HEK293T (cell line): ENCODE data around the gene GKN2.

Experiments used
- CTCF ChIA-PET: fragments of 350-600 bp; formaldehyde crosslinking; extraction: SDS; loops from one replicate; lab custom pipeline; 2021; ENCODE audit warnings: antibody characterized with exemption, inconsistent platforms; lab: Yijun Ruan, JAX
- POLR2A ChIA-PET: fragments of 350-600 bp; formaldehyde crosslinking; extraction: SDS; loops from one replicate; lab custom pipeline; 2020; ENCODE audit warnings: antibody characterized with exemption, inconsistent platforms; lab: Yijun Ruan, JAX
- DNase-seq: peaks from one replicate; pipeline ENCODE4 v3.0.0; 2012; ENCODE audit warnings: mixed read lengths; ENCODE audit errors: extremely low spot score
- ARNT ChIP-seq: fragments of 450-650 bp; IDR thresholded peaks from 2 replicates; pipeline ENCODE4 v1.6.1; 2017; ENCODE audit warnings: mild to moderate bottlenecking
- BHLHE40 ChIP-seq: fragments of 450-650 bp; IDR thresholded peaks from 2 replicates; pipeline ENCODE4 v1.6.1; 2016; ENCODE audit warnings: mild to moderate bottlenecking, moderate library complexity, borderline replicate concordance
- CTBP1 ChIP-seq: fragments of 450-650 bp; IDR thresholded peaks from 2 replicates; pipeline ENCODE4 v1.6.1; 2016; ENCODE audit warnings: borderline replicate concordance
- ELF4 ChIP-seq: fragments of 450-650 bp; IDR thresholded peaks from 2 replicates; pipeline ENCODE4 v1.6.1; 2017; ENCODE audit warnings: antibody characterized with exemption
- FOXA1 ChIP-seq: fragments of 450-650 bp; IDR thresholded peaks from 2 replicates; pipeline ENCODE4 v1.6.1; 2016; ENCODE audit warnings: mild to moderate bottlenecking
- FOXK2 ChIP-seq: fragments of 450-650 bp; IDR thresholded peaks from 2 replicates; pipeline ENCODE4 v1.6.1; 2016; ENCODE audit warnings: mild to moderate bottlenecking
- FOXM1 ChIP-seq: fragments of 450-650 bp; IDR thresholded peaks from 2 replicates; pipeline ENCODE4 v1.6.1; 2017; ENCODE audit warnings: mild to moderate bottlenecking, borderline replicate concordance
- HDGF ChIP-seq: fragments of 450-650 bp; IDR thresholded peaks from 2 replicates; pipeline ENCODE4 v1.6.1; 2017; ENCODE audit warnings: antibody characterized with exemption, borderline replicate concordance
- L3MBTL2 ChIP-seq: fragments of 450-650 bp; conservative IDR thresholded peaks from 2 replicates; pipeline ENCODE4 v1.6.1; 2016; ENCODE audit warnings: mild to moderate bottlenecking
- LEF1 ChIP-seq: fragments of 450-650 bp; IDR thresholded peaks from 2 replicates; pipeline ENCODE4 v1.6.1; 2017; ENCODE audit warnings: mild to moderate bottlenecking, borderline replicate concordance
- NFRKB ChIP-seq: fragments of 450-650 bp; IDR thresholded peaks from 2 replicates; pipeline ENCODE4 v1.6.1; 2016; ENCODE audit warnings: mild to moderate bottlenecking, moderate library complexity
- PKNOX1 ChIP-seq: fragments of 450-650 bp; IDR thresholded peaks from 2 replicates; pipeline ENCODE4 v1.6.1; 2016
- SP1 ChIP-seq: fragments of 450-650 bp; IDR thresholded peaks from 2 replicates; pipeline ENCODE4 v1.6.1; 2017
- SUZ12 ChIP-seq: fragments of 450-650 bp; IDR thresholded peaks from 2 replicates; pipeline ENCODE4 v1.6.1; 2016; ENCODE audit warnings: mild to moderate bottlenecking
- TARDBP ChIP-seq: fragments of 450-650 bp; IDR thresholded peaks from 2 replicates; pipeline ENCODE4 v1.6.1; 2016
- ZNF384 ChIP-seq: fragments of 450-650 bp; IDR thresholded peaks from 2 replicates; pipeline ENCODE4 v1.6.1; 2016

Gene GKN2

GRCh38 chr2:68978098-68978497 is 25.4 kb upstream of the GKN2 start:
- no peak for TF ChIP-seq FOXA1
- TF ChIP-seq FOXM1: no peak
- TF ChIP-seq L3MBTL2: no peak
- no peak for TF ChIP-seq LEF1
- no peak for TF ChIP-seq NFRKB
- no peak for TF ChIP-seq HDGF
- no peak for TF ChIP-seq SP1
- no peak for TF ChIP-seq CTBP1
- TF ChIP-seq ELF4: no peak
- no peak for TF ChIP-seq BHLHE40
- TF ChIP-seq FOXK2: no peak
- TF ChIP-seq ZNF384: no peak
- no peak for TF ChIP-seq TARDBP
- no peak for TF ChIP-seq ARNT
- TF ChIP-seq PKNOX1: no peak
- no peak for TF ChIP-seq SUZ12
- no peak for DNase-seq
- POLR2A ChIA-PET: no interaction called here
- CTCF ChIA-PET: no interaction called here

GRCh38 chr2:68977453-68977852 is 24.8 kb upstream of the GKN2 start:
- no peak for TF ChIP-seq FOXA1
- TF ChIP-seq HDGF: no peak
- no peak for TF ChIP-seq ELF4
- TF ChIP-seq FOXK2: no peak
- TF ChIP-seq SUZ12: no peak
- TF ChIP-seq TARDBP: no peak
- no peak for TF ChIP-seq SP1
- TF ChIP-seq L3MBTL2: no peak
- TF ChIP-seq PKNOX1: no peak
- TF ChIP-seq ZNF384: no peak
- TF ChIP-seq NFRKB: no peak
- TF ChIP-seq FOXM1: no peak
- TF ChIP-seq BHLHE40: no peak
- TF ChIP-seq LEF1: no peak
- TF ChIP-seq ARNT: no peak
- no peak for TF ChIP-seq CTBP1
- CTCF ChIA-PET: no interaction called here
- no peak for DNase-seq
- POLR2A ChIA-PET: no interaction called here

GRCh38 chr2:68975844-68976243 is 23.2 kb upstream of the GKN2 start:
- TF ChIP-seq NFRKB (no peak), ARNT (no peak), FOXM1 (no peak), L3MBTL2 (no peak), SUZ12 (no peak), FOXK2 (no peak), LEF1 (no peak), CTBP1 (no peak), SP1 (no peak), PKNOX1 (no peak), FOXA1 (no peak), TARDBP (no peak), BHLHE40 (no peak), ELF4 (no peak), HDGF (no peak), ZNF384 (no peak)
- POLR2A ChIA-PET: no interaction called here
- CTCF ChIA-PET: no interaction called here
- no peak for DNase-seq

GRCh38 chr2:68974946-68975665 is 22.4 kb upstream of the GKN2 start:
- no peak for DNase-seq
- ChIA-PET CTCF (no interaction called here), POLR2A (no interaction called here)
- TF ChIP-seq FOXA1 (no peak), FOXK2 (no peak), SP1 (no peak), SUZ12 (no peak), TARDBP (no peak), ARNT (no peak), HDGF (no peak), FOXM1 (no peak), L3MBTL2 (no peak), CTBP1 (no peak), BHLHE40 (no peak), NFRKB (no peak), PKNOX1 (no peak), LEF1 (no peak), ELF4 (no peak)

DNA sequence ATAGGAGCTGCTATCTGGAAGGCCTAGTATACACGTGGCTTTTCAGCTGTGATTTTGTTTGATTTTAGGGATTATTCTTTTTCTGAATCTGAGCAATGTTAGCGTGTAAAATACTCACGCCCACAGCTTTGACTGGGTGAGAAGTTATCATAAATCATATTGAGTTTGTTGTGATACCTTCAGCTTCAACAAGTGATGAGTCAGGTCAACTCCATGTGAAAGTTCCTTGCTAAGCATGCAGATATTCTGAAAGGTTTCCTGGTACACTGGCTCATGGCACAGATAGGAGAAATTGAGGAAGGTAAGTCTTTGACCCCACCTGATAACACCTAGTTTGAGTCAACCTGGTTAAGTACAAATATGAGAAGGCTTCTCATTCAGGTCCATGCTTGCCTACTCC is 21.6 kb upstream of the GKN2 start, which contains the start of gene GKN1:
TSS of gene GKN1 (plus strand) at position 386 of the 400 bp plus-strand sequence. CDS start 42 bp downstream, outside the sequence.
- POLR2A ChIA-PET: no interaction called here
- TF ChIP-seq L3MBTL2 (no peak), FOXK2 (no peak), TARDBP (no peak), LEF1 (no peak), BHLHE40 (no peak), CTBP1 (no peak), ELF4 (no peak), PKNOX1 (no peak), HDGF (no peak), NFRKB (no peak), SP1 (no peak), SUZ12 (no peak), ZNF384 (no peak), FOXA1 (no peak), ARNT (no peak)
- DNase-seq: no peak
- CTCF ChIA-PET: interaction anchor here (0.5 kb wide), 1 partner anchor 49 kb away, joined by 3 read pairs; no protein-coding TSS in a partner anchor
